IMR-90 (cell line): ENCODE data around the gene IL11. TPM values are rescaled to one million over a fixed set of nuclear protein-coding genes. Genes with fewer than 3 reads are reported as not detected.

Experiments used
- ATAC-seq: fragments of 200-7000 bp; cut with Tn5 transposase; 2 replicates; pipeline ENCODE4 v1.9.1; 2020; ENCODE audit warnings: low read depth, mild to moderate bottlenecking, moderate library complexity
- BruUV-seq: library from RNA; stranded (reverse); fragments of 400-500 nt; replicated peaks from 2 replicates; lab custom pipeline; 2021; lab: Mats Ljungman, UMichigan
- CTCF ChIA-PET: fragments of 300-600 bp; formaldehyde crosslinking; extraction: SDS; loops from one replicate; lab custom pipeline; 2021; ENCODE audit warnings: antibody characterized with exemption; lab: Yijun Ruan, JAX
- POLR2A ChIA-PET: fragments of 300-600 bp; sonication (Branson Sonifier 250); formaldehyde crosslinking; loops from one replicate; lab custom pipeline; 2022; ENCODE audit warnings: antibody characterized with exemption; ENCODE audit not compliant: unreplicated experiment; lab: Charles Lee
- DNase-seq: peaks from one replicate; pipeline ENCODE4 v3.0.0; 2013
- H2AFZ ChIP-seq: replicated peaks from 2 replicates; pipeline ENCODE3; 2013; ENCODE audit warnings: low read length, mild to moderate bottlenecking; ENCODE audit not compliant: poor library complexity
- H2AK5ac ChIP-seq: 2 replicates; pipeline ENCODE4 v1.6.1; 2013; ENCODE audit warnings: low read depth, low read length, inconsistent platforms
- H2AK9ac ChIP-seq: replicated peaks from 2 replicates; pipeline ENCODE3; 2013; ENCODE audit warnings: mild to moderate bottlenecking, low read depth, low read length, moderate library complexity; ENCODE audit not compliant: poor library complexity
- H2BK120ac ChIP-seq: 2 replicates; pipeline ENCODE4 v1.6.1; 2013; ENCODE audit warnings: low read depth, low read length, inconsistent platforms
- H2BK15ac ChIP-seq: 3 replicates; pipeline ENCODE4 v1.6.1; 2013; ENCODE audit warnings: low read depth, low read length, inconsistent platforms
- H2BK20ac ChIP-seq: 2 replicates; pipeline ENCODE4 v1.6.1; 2013; ENCODE audit warnings: low read depth, mild to moderate bottlenecking, inconsistent platforms, low read length, moderate library complexity
- H2BK5ac ChIP-seq: 2 replicates; pipeline ENCODE4 v1.6.1; 2013; ENCODE audit warnings: mild to moderate bottlenecking, low read depth, low read length, inconsistent platforms; ENCODE audit not compliant: poor library complexity, severe bottlenecking
- H3K14ac ChIP-seq: replicated peaks from 2 replicates; pipeline ENCODE4 v1.6.1; 2013; ENCODE audit warnings: low read depth, low read length, inconsistent platforms
- H3K18ac ChIP-seq: 2 replicates; pipeline ENCODE4 v1.6.1; 2013; ENCODE audit warnings: low read depth, low read length, control low read depth
- H3K23ac ChIP-seq: 2 replicates; pipeline ENCODE4 v1.6.1; 2013; ENCODE audit warnings: low read depth, low read length, inconsistent platforms
- H3K27ac ChIP-seq: 2 replicates; pipeline ENCODE4 v1.5.1; 2013; ENCODE audit warnings: mild to moderate bottlenecking, control low read depth, low read length; ENCODE audit not compliant: insufficient read depth
- H3K27me3 ChIP-seq: 2 replicates; pipeline ENCODE4 v1.6.1; 2013; ENCODE audit warnings: low read length; ENCODE audit not compliant: control insufficient read depth, insufficient read depth
- H3K36me3 ChIP-seq: 2 replicates; pipeline ENCODE4 v1.6.1; 2013; ENCODE audit warnings: low read length, mixed read lengths; ENCODE audit not compliant: control insufficient read depth, insufficient read depth
- H3K4ac ChIP-seq: 2 replicates; pipeline ENCODE4 v1.6.1; 2013; ENCODE audit warnings: low read depth, low read length, inconsistent platforms
- H3K4me1 ChIP-seq: 2 replicates; pipeline ENCODE4 v1.6.1; 2013; ENCODE audit warnings: low read length, mixed read lengths; ENCODE audit not compliant: control insufficient read depth, insufficient read depth
- H3K4me2 ChIP-seq: 2 replicates; pipeline ENCODE4 v1.6.1; 2013; ENCODE audit warnings: low read depth, mild to moderate bottlenecking, control low read depth, low read length, moderate library complexity
- H3K4me3 ChIP-seq: 2 replicates; pipeline ENCODE4 v1.5.1; 2013; ENCODE audit warnings: low read depth, mild to moderate bottlenecking, control low read depth, low read length, moderate library complexity; ENCODE audit not compliant: insufficient read depth
- H3K56ac ChIP-seq: 2 replicates; pipeline ENCODE4 v1.6.1; 2013; ENCODE audit warnings: low read length, inconsistent platforms; ENCODE audit not compliant: insufficient read depth; ENCODE audit errors: extremely low read depth
- H3K79me1 ChIP-seq, 2 experiments: 2 replicates each; pipeline ENCODE4 v1.6.1; 2013; ENCODE audit warnings: low read length in 2 of 2, inconsistent platforms in 1 of 2, low read depth in 1 of 2
- H3K9ac ChIP-seq: 2 replicates; pipeline ENCODE4 v1.6.1; 2013; ENCODE audit warnings: low read depth, low read length, control low read depth
- H3K9me1 ChIP-seq: 2 replicates; pipeline ENCODE4 v1.6.1; 2013; ENCODE audit warnings: low read length, inconsistent platforms; ENCODE audit not compliant: insufficient read depth
- H3K9me3 ChIP-seq: 2 replicates; pipeline ENCODE4 v1.6.1; 2013; ENCODE audit warnings: low read length; ENCODE audit not compliant: control insufficient read depth, insufficient read depth
- H4K20me1 ChIP-seq: 2 replicates; pipeline ENCODE4 v1.6.1; 2013; ENCODE audit warnings: low read length, inconsistent platforms; ENCODE audit not compliant: insufficient read depth
- H4K5ac ChIP-seq: 2 replicates; pipeline ENCODE4 v1.6.1; 2013; ENCODE audit warnings: mild to moderate bottlenecking, low read depth, low read length, control low read depth
- H4K8ac ChIP-seq, 2 experiments: 2 replicates each; pipeline ENCODE4 v1.6.1; 2013; ENCODE audit warnings: low read depth in 2 of 2, low read length in 2 of 2, control low read depth in 1 of 2, inconsistent platforms in 1 of 2
- H4K91ac ChIP-seq: 2 replicates; pipeline ENCODE4 v1.6.1; 2013; ENCODE audit warnings: low read depth, low read length, inconsistent platforms; ENCODE audit not compliant: insufficient read depth
- BHLHE40 ChIP-seq: fragments of 150-350 bp; IDR thresholded peaks from 2 replicates; pipeline ENCODE4 v1.6.1; 2016; ENCODE audit warnings: mild to moderate bottlenecking, low read depth, low read length
- CEBPB ChIP-seq: IDR thresholded peaks from 2 replicates; pipeline ENCODE4 v1.6.1; 2012; ENCODE audit warnings: low read depth, low read length, improper control_type of control experiment
- CHD1 ChIP-seq: IDR thresholded peaks from 2 replicates; pipeline ENCODE4 v1.6.1; 2012; ENCODE audit warnings: low read depth, low read length, improper control_type of control experiment
- CTCF ChIP-seq: conservative IDR thresholded peaks from 2 replicates; pipeline ENCODE4 v1.5.1; 2012; ENCODE audit warnings: mild to moderate bottlenecking, low read depth, low read length, improper control_type of control experiment
- ELK1 ChIP-seq: fragments of 150-350 bp; IDR thresholded peaks from 2 replicates; pipeline ENCODE4 v1.6.1; 2016; ENCODE audit warnings: low read depth, mild to moderate bottlenecking, low read length, moderate library complexity, borderline replicate concordance
- FOS ChIP-seq: fragments of 150-350 bp; IDR thresholded peaks from 2 replicates; pipeline ENCODE4 v1.6.1; 2016; ENCODE audit warnings: low read depth, low read length
- MAFK ChIP-seq: IDR thresholded peaks from 2 replicates; pipeline ENCODE4 v1.6.1; 2012; ENCODE audit warnings: low read depth, low read length, improper control_type of control experiment
- MAZ ChIP-seq: IDR thresholded peaks from 2 replicates; pipeline ENCODE4 v1.6.1; 2012; ENCODE audit warnings: low read depth, mild to moderate bottlenecking, low read length, improper control_type of control experiment, moderate library complexity, borderline replicate concordance
- MXI1 ChIP-seq: IDR thresholded peaks from 2 replicates; pipeline ENCODE4 v1.6.1; 2012; ENCODE audit warnings: low read depth, mild to moderate bottlenecking, low read length, moderate library complexity, borderline replicate concordance
- NFE2L2 ChIP-seq: fragments of 150-350 bp; IDR thresholded peaks from 2 replicates; pipeline ENCODE4 v1.6.1; 2016; ENCODE audit warnings: low read depth, mild to moderate bottlenecking, low read length
- POLR2A ChIP-seq: IDR thresholded peaks from 2 replicates; pipeline ENCODE4 v1.6.1; 2012; ENCODE audit warnings: mild to moderate bottlenecking, low read depth, low read length
- RAD21 ChIP-seq: IDR thresholded peaks from 2 replicates; pipeline ENCODE4 v1.6.1; 2012; ENCODE audit warnings: low read length, improper control_type of control experiment
- RFX5 ChIP-seq: IDR thresholded peaks from 2 replicates; pipeline ENCODE4 v1.8.0; 2012; ENCODE audit warnings: low read depth, mild to moderate bottlenecking, low read length, moderate library complexity
- SMC3 ChIP-seq: fragments of 150-350 bp; IDR thresholded peaks from 2 replicates; pipeline ENCODE4 v1.6.1; 2016; ENCODE audit warnings: low read depth, mild to moderate bottlenecking, antibody characterized with exemption, low read length, moderate library complexity
- WGBS, 2 experiments: methylation state at CpG; one replicate each; pipeline versions ENCODE4 v1.1.5 to v1.1.7; 2013; ENCODE audit warnings: missing lambda C conversion rate in 2 of 2; ENCODE audit not compliant: insufficient read length in 1 of 2; ENCODE audit errors: extremely low coverage in 2 of 2; 5-methylcytosine and 5-hydroxymethylcytosine counted together
- dilution Hi-C: fragments of 300-500 bp; cut with HindIII; formaldehyde crosslinking; loops from one replicate; pipeline ENCODE4 v1.14.3; 2018; ENCODE audit warnings: low sequenced_read_pairs; ENCODE audit not compliant: unreplicated experiment
- in situ Hi-C: fragments of 300-500 bp; cut with MboI; formaldehyde crosslinking; loops from 3 replicates; pipeline ENCODE4 v1.14.3; 2019; ENCODE audit warnings: low sequenced_read_pairs, inconsistent platforms, mixed read lengths
- intact Hi-C: fragments of 100-400 bp; cut with micrococcal nuclease; formaldehyde crosslinking; loops from 2 replicates; pipeline ENCODE4 v1.10.0; 2022
- polyA plus RNA-seq, 3 experiments: library from polyadenylated mRNA; depleted of rRNA; stranded (reverse); fragments of >200 nt; gene quantifications; 2 replicates each; pipeline ENCODE4 v1.2.3, GENCODE V29; 2012; ENCODE audit warnings: low replicate concordance in 1 of 3
- total RNA-seq: library from RNA; depleted of rRNA; stranded (reverse); fragments of >200 nt; gene quantifications from 2 replicates; pipeline ENCODE4 v1.2.3, GENCODE V29; 2012

Gene IL11
- total and polyA plus RNA-seq, 2 of the 4 experiments (the other 2 are of a cell fraction): 14.3 to 33.6 TPM

GRCh38 chr19:55348317-55349034, 21.8 kb downstream of the IL11 start:
- peak overlapping the region; percentile 33 for H2AK9ac ChIP-seq
- ATAC-seq (no peak), DNase-seq (no peak)
- no peak overlapping the region for H2BK15ac ChIP-seq
- no peak overlapping the region for H2BK120ac ChIP-seq
- 50% methylated on average over 3 of the region's 22 CpGs; no CpG with 5 or more reads in 1 of the 2 experiments for WGBS, 2 experiments
- peaks cover 6% of the 10 kb centered on the region; the same call in 1 of the 2 replicates for H3K4me1 ChIP-seq
- H3K9me3 ChIP-seq: no peaks in the 10 kb centered on the region
- dilution Hi-C loops: no loop called here
- H3K4me2 ChIP-seq: no peak overlapping the region
- no peaks in the 10 kb centered on the region for H3K9me1 ChIP-seq
- H3K18ac ChIP-seq: no peak overlapping the region
- no peak overlapping the region for H3K14ac ChIP-seq
- no peak overlapping the region for H3K4me3 ChIP-seq
- intact Hi-C loops: no loop called here
- peaks cover 20% of the 10 kb centered on the region for H3K27me3 ChIP-seq
- no peak overlapping the region for H4K91ac ChIP-seq
- no peak overlapping the region for H3K9ac ChIP-seq
- no peak overlapping the region for H2AK5ac ChIP-seq
- peaks cover 3% of the 10 kb centered on the region; the same call in 1 of the 2 replicates for H4K20me1 ChIP-seq
- H3K56ac ChIP-seq: no peak overlapping the region
- ChIA-PET CTCF (interaction anchor here (0.5 kb wide), 1 partner anchor 162 kb away, joined by 7 read pairs; no protein-coding TSS in a partner anchor), POLR2A (no interaction called here)
- no peak overlapping the region for H2BK20ac ChIP-seq
- H3K23ac ChIP-seq: no peak overlapping the region
- no peak overlapping the region for H4K5ac ChIP-seq
- H3K27ac ChIP-seq: no peak overlapping the region
- no peak overlapping the region for H2BK5ac ChIP-seq
- no peak overlapping the region for H2AFZ ChIP-seq
- no peak for TF ChIP-seq MAZ
- TF ChIP-seq SMC3: no peak
- no peak for TF ChIP-seq RFX5
- no peak for TF ChIP-seq FOS
- TF ChIP-seq ELK1: no peak
- no peak for TF ChIP-seq CTCF
- TF ChIP-seq CEBPB: no peak
- no peak for TF ChIP-seq BHLHE40
- no peak for TF ChIP-seq MXI1
- TF ChIP-seq MAFK: no peak
- TF ChIP-seq CHD1: no peak
- no peak for TF ChIP-seq NFE2L2
- no peak for TF ChIP-seq RAD21
- no peak for TF ChIP-seq POLR2A
- no peak overlapping the region for H4K8ac ChIP-seq
- no peaks in the 10 kb centered on the region for H3K79me1 ChIP-seq
- peaks cover 14% of the 10 kb centered on the region; the same call in 1 of the 2 replicates for H3K36me3 ChIP-seq
- no peak overlapping the region for H3K4ac ChIP-seq
- BruUV-seq: no TSS peak
- in situ Hi-C loops: no loop called here
